Measurements from ENCODE around the gene SNU13.
"Not testable (repeated sequence)": the region's sequence is repeated elsewhere in the genome, so short reads cannot be mapped to it uniquely, and the experiment has no call there.

Gene SNU13

GRCh38 chr22:41682033-41682807 is 6.4 kb downstream of the SNU13 start:
- DNase-seq (ENCODE audit: low read depth, low spot score), result peak; percentile 93

DNA sequence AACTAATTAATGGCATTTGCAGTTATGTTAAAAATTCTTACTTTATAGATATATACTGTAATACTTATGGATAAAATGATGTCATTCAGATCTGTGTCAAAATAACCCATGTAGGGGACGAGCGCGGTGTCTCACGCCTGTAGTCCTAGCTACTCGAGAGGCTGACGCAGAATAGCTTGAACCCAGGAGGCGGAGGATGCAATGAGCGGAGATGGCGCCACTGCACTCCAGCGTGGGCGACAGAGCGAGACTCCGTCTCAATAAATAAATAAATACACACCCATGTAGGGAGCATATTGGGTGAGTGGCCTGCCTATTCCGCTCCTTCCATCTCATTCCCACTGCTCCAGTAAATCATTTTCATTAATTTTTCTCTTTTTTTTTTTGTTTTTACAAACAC is 7.1 kb downstream of the SNU13 start:
- DNase-seq (ENCODE audit: low read depth, low spot score), result no peak

GRCh38 chr22:41676134-41676533 is 12.5 kb downstream of the SNU13 start:
- DNase-seq (ENCODE audit: low read depth, low spot score), result no peak

DNA sequence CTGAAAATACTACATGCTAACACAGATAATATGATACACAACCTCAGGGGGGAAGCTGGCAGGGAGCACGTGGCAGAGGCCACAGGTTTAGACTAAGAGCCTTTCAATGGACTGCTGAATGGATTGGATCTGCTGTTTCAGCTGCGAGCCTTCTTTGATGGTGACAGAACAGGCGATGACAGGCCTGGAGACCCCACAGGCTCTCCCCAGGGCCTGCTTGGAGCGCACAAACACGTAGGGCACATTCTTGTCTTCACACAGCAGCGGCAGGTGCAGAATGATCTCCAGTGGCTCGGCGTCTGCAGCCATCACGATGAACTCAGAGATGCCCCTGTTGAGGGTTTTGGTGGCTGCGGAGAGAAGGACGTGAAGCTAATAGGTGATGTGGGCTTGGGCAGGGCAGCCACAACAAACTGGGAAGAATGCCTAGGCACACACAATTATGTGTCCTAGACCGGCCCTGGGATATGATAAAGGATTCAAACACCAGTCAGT is 13.8 kb downstream of the SNU13 start:
- no peak for DNase-seq (ENCODE audit: low read depth, low spot score)

DNA sequence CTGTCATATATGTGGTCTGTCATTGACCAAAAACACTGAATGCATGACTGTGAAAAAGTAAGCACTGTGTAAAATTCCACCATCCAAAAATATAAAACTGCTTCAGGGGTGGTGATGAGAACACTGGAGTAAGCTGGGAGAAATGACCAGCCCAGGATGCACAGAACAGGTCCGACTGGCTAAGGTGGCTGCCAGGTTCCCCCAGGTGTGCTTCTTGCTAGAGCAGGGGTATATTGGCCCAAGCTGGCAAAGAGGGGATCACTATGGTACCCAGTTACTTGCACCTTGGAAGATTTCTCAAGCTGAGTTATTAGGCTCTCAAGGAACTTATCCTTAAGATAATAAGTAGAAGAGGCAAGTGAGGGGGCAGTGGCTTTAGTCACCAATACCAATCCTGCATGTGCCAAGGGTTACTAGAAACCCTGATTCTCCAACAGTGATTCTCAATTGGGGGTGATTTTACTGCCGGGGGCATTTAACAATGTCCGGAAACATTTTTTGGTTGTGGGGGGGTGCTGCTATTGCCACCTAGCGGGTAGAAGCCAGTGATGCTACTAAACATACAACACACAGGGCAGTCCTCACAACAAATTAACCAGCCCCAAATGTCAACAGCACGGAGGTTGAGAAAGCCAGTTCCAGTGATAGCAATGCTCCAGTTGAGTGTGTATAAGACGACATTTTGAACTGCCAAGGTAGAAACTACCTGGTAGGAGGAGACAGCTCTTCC is 15.7 kb downstream of the SNU13 start:
- DNase-seq (ENCODE audit: low read depth, low spot score), result no peak

GRCh38 chr22:41672096-41672495 is 16.6 kb downstream of the SNU13 start:
- DNase-seq (ENCODE audit: low read depth, low spot score), result peak; percentile 39

DNA sequence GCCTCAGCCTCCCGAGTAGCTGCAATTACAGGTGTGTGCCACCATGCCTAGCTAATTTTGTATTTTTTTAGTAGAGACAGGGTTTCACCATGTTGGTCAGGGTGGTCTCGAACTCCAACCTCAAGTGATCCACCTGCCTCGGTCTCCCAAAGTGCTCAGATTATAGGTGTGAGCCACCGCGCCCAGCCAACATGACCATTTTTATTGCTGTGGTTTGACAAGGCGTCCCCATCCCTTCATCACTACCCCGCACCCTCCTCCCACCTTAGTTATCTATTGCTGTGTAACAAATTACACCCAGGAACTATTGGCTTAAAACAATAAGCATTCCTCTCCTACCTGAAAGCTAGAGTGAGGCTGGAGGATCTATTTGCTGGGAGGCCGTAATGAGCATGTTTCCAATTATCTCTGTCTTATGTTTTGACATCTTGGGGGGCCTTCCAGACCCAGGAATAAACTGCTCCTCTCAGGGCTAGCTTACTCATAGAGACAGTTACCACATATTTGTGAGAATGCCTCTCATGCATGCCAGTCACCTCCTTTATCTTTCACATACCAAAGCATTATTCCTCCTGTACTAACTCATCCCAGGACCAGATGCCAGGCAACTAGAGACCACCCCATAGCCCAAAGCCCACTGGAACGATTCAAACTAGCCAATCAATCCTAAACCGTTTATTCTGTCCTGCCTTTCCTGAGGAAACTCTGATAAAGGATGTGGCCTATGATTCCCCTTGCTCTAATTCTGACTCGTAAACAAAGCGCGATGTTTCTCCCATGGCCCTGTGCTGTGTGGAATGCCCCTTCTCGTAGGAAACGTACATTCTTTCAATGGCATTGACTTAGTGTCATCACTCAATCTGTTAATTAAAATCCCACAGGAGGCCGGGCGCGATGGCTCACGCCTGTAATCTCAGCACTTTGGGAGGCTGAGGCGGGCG is 19.4 kb downstream of the SNU13 start:
- DNase-seq (ENCODE audit: low read depth, low spot score), result peak; percentile 87

GRCh38 chr22:41664951-41665350 is 23.7 kb downstream of the SNU13 start:
- no peak for DNase-seq (ENCODE audit: low read depth, low spot score)

DNA sequence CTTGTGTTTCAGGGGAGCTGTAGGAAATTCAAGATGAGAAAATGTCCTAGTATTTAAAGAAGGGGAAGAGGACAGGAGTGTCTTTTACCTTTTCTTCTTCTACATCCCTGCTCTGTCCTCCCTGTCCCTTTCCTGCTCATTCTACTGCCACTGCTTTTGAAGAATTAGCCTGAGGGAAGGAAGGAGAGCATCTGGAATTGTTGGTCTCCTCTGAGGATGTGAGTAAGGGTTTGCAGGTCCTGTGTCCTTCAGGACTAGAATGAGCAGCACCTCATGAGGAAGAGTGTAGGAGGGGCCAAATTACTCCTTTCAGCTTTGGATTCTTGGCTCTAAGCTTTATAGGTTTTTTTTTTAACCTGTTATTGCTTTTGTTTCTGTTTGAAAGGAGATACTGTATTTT is 24.2 kb downstream of the SNU13 start:
- DNase-seq (ENCODE audit: low read depth, low spot score), result no peak

DNA sequence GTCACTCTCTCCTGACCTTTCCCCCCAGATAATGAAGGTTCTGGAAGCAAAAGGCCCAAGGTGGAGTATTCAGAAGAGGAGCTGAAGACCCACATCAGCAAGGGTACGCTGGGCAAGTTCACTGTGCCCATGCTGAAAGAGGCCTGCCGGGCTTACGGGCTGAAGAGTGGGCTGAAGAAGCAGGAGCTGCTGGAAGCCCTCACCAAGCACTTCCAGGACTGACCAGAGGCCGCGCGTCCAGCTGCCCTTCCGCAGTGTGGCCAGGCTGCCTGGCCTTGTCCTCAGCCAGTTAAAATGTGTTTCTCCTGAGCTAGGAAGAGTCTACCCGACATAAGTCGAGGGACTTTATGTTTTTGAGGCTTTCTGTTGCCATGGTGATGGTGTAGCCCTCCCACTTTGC is 25.1 kb downstream of the SNU13 start:
- DNase-seq (ENCODE audit: low read depth, low spot score), result not testable (repeated sequence)

DNA sequence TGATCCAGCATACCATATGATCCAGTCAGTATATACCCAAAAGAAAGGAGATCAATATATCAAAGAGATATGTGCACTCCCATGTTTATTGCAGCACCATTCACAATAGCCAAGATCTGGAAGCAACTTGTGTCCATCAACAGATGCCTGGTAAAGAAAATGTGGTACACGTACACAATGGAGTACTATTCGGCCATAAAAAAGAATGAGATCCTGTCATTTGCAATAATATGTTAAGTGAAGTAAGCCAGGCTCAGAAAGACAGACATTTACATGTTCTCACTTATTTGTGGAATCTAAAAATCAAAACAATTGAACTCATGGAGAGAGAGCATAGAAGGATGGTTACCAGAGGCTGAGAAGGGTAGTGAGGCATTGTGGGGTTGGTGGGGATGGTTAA is 27.0 kb downstream of the SNU13 start:
- no peak for DNase-seq (ENCODE audit: low read depth, low spot score)

DNA sequence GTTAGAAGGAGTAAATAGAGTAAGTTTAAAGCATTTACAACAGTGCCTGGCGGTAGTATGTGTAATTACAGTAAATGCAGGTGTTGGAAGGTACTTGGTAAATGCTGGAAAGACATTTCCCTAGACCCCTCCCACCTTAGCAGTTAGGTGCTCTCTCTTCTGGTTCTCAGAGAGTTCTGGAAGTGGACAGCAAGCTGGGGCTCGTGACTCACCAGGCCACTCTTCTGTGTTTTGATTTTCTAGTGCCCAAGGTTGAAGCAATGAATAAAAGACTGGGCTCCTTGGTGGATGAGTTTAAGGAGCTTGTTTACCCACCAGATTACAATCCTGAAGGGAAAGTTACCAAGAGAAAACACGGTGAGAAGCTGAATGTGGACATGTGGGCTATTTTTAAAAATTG is 27.6 kb downstream of the SNU13 start:
- DNase-seq (ENCODE audit: low read depth, low spot score), result peak; percentile 29

- DNase-seq (ENCODE audit: low read depth, low spot score), result no peak
These were observed 28.3 kb downstream of the SNU13 start for GRCh38 chr22:41660416-41660815.

GRCh38 chr22:41659941-41660340 is 28.7 kb downstream of the SNU13 start:
- no peak for DNase-seq (ENCODE audit: low read depth, low spot score)

DNA sequence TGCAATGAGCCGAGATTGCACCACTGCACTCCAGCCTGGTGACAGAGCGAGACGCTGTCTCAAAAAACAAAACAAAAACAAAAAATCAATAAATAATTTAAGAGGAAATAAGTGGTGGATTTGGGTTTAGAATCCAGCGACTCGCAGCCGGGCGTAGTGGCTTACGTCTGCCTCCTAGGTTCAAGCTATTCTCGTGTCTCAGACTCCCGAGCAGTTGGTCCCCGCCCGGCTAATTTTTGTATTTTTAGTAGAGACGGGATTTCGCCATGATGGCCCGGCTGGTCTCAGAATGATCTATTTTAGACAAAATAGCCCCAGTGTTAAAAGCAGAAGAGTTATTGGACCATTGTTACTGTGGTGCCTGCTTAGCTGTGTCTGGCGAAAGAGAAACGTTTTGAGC is 29.8 kb downstream of the SNU13 start:
- no peak for DNase-seq (ENCODE audit: low read depth, low spot score)

DNA sequence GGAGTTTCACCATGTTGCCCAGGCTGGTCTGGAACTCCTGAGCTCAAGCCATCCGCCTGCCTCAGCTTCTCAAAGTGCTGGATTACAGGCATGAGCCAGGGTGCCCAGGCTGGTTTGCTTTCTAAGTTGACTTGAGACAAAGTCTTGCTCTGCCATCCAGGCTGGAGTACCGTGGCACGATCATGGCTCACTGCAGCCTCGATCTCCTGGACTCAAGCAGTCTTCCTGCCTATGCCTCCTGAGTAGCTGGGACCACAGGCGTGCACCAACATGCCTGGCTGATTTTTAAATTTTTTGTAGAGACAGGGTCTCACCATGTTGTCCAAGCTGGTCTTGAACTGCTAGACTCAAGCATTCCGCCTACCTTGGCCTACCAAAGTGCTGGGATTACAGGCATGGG is 31.0 kb downstream of the SNU13 start:
- no peak for DNase-seq (ENCODE audit: low read depth, low spot score)

- DNase-seq (ENCODE audit: low read depth, low spot score), result no peak
These were observed 32.1 kb downstream of the SNU13 start for GRCh38 chr22:41656556-41656955.

GRCh38 chr22:41654322-41654721 is 34.3 kb downstream of the SNU13 start:
- DNase-seq (ENCODE audit: low read depth, low spot score), result no peak

- DNase-seq (ENCODE audit: low read depth, low spot score), result no peak
These were observed 37.8 kb downstream of the SNU13 start for GRCh38 chr22:41650821-41651220.

GRCh38 chr22:41650229-41650628 is 38.4 kb downstream of the SNU13 start:
- no peak for DNase-seq (ENCODE audit: low read depth, low spot score)

DNA sequence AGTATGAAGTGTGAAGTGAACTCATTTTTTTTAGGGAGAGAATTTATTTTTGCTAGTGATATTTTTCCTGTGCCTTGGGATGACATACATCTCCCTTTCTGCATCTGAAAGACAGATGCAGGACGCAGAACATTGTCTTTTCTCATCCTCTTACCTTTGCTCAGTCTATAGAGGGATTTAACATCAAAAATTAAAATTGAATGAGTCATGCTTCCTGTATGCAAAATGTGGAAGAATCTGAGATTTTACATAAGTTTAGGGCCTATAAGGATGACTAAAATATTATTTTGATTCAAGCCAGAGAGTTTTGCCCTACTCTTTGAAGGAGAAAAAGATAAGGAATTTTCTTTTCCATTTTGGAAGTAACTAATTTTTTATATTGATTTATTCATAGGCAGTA is 40.2 kb downstream of the SNU13 start:
- DNase-seq (ENCODE audit: low read depth, low spot score), result no peak

GRCh38 chr22:41647771-41648170 is 40.9 kb downstream of the SNU13 start:
- no peak for DNase-seq (ENCODE audit: low read depth, low spot score)
